GM18517 (cell line): Measurements from ENCODE around the gene SPACA4.
"Not testable (repeated sequence)": the region's sequence is repeated elsewhere in the genome, so short reads cannot be mapped to it uniquely, and the experiment has no call there.

Experiments used
- ATAC-seq: cut with Tn5 transposase; IDR thresholded peaks from one replicate; pipeline ENCODE4 v1.9.1; 2021; ENCODE audit warnings: mild to moderate bottlenecking, moderate library complexity; ENCODE audit not compliant: unreplicated experiment

SPACA4 gene

DNA sequence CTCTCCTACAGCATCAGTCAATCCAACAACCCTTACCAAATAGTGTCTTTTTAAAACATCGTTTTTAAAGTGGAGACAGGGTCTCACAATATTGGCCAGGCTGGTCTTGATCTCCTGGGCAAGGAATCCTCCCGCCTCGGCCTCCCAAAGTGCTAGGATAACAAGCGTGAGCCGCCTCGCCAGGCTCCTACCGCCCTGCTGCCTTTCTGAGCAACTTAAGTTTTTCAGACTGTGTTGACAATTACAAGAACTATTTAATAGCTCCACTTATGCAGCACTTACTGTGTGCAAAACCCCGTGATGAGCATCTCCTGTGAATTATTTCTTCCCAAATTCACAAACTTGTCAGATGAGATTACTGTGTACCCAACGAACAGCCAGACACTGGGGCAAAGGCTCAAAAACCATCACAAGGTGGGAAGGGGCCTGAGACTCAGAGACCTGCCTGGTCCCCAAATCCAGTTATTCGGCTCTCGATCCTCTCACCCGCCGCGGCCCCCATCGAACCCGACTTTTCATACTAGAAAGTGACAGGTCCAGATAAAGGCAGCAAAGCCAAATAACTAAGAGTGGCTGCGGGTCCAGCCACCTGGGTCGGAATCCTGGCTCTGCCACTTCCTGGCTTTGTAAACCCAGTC is 11.9 kb downstream of the SPACA4 start:
- ATAC-seq: no peak

DNA sequence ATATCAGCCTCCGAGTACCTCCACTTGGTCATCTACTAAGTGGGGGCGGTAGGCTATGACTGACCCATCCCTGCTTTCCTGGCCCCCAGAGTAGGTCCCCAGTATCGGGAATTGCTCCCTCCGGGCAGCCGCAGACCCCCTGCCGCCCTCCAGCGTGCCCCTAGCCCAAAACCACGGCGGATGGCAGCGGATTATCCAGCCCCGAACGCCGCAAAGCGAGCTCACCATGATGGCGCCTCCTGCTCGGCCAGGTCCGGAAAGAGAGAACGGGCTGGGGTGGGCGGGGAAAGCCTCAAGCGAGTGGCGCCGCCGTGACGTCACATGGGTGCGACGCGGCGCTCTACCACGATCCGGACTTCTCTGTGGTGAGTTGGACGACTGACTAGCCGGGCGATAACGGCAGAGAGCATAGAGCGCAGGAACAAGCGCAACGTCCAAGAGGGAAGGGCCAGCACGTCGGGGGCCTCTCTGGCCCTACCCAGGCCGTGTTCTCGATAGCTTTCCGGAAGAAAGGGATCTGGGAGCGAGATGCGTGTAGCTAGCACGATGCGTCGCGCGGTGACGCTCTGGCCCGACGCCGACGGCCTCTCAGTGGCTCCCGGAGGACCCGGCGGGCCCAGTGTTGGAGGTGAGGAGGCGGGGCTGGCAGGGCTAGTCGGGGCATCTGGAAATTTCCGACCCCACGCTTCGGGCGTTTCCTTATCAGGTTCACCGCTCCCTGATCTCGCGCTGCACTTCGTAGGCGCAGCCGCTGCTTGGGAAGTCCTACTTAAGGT is 12.6 kb downstream of the SPACA4 start, which contains the start of the genes RPL18 and SPHK2:
TSS of gene RPL18 (minus strand) at position 263 of the 776 bp plus-strand sequence. CDS start at position 228, 35 bp downstream.
TSS of gene SPHK2 (plus strand) at position 591 of the 776 bp plus-strand sequence. CDS start 1,009 bp downstream, outside the sequence.
- ATAC-seq: peak; percentile 91

DNA sequence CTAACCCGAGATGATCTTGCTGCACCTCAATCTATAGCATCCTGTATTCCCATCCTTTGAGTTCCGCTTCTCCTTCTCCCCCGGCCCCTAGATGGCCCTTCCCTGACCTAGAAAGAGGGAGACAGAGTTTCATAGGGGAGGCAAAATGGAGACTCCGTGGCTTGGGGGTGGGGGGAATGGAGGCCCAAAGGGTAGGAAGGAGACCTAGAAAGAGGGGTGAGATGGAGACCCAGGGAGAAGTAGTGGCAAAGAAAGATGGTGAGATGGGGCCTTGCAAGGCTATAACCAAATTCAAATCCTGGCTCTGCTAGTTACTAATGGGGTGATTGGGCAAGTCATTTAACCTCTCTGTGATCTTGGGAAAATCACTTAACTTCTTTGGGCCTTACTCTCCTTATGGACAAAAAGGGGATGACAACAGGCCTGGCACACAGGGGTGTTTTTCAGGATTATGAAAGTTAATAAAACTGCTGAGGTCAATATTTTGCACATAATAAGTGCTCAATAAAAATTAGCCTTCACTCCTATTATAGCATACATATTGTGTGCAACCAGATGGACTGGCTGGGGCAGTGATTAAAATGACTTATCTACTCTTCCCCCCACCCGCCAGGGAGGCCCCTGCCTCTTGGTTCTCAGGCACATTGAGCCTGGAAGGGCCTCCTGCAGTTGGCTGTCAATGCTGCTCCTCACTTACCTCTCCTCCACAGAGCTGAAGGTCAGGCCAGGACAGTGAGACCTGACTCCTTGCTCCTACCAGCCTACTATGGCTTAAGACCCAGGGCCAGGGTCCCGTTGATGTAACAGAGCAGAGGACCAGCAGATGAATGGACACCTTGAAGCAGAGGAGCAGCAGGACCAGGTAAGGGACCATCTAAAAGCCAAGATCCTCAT is 13.4 kb downstream of the SPACA4 start:
- ATAC-seq: no peak

DNA sequence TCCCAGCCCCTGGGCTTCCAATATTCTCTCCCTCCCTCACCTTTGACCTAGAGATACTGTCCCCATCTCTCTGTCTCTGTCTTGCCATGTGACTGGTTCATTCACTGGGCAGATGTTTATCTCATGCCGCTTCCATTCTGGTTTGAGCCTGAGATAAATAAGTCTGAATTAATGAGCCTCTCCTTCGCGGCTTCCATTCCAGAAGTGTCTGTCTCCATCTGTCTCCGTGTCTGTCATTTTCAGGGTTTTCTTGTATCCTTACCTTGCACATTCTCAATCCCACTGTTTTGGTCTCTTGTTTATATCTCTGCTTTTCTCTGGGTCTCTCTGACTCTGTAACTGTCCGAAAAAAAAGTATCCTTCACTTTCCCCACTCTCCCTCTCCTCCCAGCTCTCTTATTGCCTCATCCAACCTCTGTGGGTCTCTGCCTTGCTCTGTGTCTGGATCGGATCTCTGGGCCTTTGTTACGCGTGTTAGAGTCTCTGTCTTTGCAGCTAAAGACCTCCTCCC is 17.1 kb downstream of the SPACA4 start:
- ATAC-seq: no peak

DNA sequence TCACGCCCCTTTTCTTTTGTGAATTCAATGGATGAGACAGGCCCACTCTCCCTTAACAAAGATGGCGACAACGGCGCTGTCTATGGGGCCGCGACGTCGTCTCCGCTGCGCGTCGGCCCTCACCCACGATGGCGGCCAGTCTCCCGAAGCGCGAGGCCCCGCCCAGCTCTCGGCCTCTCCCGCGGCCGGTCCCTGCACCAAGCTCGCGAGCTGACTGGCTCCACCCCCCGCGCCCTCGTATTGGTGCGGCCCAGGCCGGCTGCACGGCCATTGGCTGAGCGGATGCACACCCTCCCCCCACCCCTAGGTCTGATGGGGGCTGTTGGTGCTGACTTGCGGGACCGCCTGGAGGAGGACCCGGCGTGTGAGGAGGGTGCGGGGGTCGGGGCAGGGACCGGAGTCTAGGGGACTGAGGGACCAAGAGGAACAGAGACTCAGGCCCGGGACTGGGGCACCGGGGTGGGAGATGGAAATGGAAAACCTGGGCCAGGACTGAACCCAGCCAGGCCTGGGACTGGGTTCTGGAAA is 17.6 kb downstream of the SPACA4 start:
- ATAC-seq: peak; percentile 38

DNA sequence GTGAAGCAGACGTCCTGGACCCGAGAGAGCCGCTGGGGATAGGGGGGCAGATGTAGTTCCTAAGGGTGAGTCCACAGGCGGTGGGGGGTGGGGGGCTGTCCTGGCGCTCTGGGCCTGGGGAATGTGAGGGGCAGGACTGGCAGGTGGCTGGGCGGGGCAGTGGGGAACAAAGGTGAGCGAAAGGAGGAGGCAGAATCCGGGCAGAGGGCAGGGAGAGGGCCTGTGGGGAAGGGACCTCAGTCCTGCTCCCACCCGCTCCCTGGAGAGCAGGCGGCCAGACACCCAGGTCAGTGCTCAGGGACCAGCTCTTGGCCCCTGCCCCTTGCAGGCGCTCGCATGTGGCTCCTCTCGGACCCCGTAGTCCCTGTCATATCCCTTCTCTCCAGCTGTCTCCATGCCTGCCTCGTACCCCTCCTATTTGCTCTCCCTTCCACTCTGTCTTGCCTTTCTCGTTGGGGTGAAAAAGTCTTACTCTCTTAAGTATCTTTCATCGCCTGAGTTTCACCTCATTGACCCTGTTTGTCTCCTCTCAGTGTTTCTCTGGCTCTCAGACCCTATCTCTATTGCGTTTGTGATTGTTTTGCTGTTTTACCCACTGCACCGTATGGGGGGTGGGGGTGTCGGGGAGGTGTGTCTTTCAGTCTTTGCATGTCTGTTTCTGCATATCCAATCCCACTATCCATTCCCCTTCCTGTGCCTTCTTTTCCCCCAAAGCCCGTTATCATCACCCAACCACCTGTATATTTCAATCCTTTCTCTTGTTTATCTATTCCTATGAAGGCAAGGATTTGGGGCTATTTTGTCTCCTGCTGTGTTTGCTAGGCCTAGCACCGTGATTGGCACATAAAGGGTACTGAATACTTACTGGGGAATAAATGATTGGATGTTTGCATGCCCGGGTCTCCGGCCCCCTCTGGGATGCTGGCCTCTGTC is 18.5 kb downstream of the SPACA4 start:
- no peak for ATAC-seq

DNA sequence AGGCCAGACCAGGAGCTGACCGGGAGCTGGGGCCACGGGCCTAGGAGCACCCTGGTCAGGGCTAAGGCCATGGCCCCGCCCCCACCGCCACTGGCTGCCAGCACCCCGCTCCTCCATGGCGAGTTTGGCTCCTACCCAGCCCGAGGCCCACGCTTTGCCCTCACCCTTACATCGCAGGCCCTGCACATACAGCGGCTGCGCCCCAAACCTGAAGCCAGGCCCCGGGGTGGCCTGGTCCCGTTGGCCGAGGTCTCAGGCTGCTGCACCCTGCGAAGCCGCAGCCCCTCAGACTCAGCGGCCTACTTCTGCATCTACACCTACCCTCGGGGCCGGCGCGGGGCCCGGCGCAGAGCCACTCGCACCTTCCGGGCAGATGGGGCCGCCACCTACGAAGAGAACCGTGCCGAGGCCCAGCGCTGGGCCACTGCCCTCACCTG is 19.4 kb downstream of the SPACA4 start:
- no peak for ATAC-seq

DNA sequence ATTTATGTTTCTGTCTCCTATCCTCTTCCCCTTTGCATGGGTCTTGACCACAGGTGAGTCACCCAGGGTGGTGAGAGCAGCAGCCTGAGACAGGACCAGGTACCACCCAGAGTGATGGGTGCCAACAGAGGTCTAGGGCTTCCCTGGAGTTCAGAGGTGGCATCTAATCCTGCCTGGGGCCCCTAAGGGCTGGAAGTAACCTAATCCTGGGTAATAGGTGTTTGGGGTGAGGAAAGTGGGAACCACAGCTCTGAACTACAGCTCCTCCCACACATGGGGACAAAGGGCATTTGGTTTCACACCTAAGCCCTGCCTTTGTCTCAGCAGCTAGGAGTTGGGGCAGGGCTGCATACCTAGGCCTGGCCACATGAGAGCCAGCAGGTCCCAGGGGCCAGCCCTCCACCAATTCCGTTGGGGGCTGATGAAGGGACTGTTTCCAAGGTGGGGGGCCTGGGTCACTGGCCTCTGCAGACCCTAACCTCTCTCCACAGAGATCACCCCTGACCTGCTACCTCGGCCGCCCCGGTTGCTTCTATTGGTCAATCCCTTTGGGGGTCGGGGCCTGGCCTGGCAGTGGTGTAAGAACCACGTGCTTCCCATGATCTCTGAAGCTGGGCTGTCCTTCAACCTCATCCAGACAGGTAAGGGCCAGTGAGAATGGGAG is 20.8 kb downstream of the SPACA4 start:
- ATAC-seq: no peak

DNA sequence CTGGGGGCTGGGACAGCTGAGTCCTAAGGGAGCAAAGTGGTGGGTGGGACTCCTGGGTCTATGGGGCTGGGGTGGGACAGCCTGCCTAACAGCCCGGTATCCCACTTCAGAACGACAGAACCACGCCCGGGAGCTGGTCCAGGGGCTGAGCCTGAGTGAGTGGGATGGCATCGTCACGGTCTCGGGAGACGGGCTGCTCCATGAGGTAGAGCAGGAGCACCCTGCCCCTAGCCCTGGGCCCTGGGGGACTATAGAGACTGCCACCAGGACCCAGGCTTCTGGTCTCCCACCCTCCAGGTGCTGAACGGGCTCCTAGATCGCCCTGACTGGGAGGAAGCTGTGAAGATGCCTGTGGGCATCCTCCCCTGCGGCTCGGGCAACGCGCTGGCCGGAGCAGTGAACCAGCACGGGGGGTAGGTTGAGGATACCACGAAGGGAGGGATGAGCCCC is 21.3 kb downstream of the SPACA4 start:
- no peak for ATAC-seq

DNA sequence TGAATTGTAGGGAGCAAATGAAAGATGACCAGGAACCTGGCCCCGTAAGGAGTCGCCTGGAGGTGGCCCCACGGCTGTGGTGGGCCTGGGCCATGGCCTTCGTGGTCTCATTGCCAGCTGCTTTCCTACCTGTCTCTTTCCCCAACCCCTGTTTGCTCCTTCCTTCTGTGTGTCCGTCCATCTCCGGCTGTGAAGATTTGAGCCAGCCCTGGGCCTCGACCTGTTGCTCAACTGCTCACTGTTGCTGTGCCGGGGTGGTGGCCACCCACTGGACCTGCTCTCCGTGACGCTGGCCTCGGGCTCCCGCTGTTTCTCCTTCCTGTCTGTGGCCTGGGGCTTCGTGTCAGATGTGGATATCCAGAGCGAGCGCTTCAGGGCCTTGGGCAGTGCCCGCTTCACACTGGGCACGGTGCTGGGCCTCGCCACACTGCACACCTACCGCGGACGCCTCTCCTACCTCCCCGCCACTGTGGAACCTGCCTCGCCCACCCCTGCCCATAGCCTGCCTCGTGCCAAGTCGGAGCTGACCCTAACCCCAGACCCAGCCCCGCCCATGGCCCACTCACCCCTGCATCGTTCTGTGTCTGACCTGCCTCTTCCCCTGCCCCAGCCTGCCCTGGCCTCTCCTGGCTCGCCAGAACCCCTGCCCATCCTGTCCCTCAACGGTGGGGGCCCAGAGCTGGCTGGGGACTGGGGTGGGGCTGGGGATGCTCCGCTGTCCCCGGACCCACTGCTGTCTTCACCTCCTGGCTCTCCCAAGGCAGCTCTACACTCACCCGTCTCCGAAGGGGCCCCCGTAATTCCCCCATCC is 22.1 kb downstream of the SPACA4 start:
- ATAC-seq: no peak

DNA sequence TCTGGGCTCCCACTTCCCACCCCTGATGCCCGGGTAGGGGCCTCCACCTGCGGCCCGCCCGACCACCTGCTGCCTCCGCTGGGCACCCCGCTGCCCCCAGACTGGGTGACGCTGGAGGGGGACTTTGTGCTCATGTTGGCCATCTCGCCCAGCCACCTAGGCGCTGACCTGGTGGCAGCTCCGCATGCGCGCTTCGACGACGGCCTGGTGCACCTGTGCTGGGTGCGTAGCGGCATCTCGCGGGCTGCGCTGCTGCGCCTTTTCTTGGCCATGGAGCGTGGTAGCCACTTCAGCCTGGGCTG is 22.7 kb downstream of the SPACA4 start:
- no peak for ATAC-seq

DNA sequence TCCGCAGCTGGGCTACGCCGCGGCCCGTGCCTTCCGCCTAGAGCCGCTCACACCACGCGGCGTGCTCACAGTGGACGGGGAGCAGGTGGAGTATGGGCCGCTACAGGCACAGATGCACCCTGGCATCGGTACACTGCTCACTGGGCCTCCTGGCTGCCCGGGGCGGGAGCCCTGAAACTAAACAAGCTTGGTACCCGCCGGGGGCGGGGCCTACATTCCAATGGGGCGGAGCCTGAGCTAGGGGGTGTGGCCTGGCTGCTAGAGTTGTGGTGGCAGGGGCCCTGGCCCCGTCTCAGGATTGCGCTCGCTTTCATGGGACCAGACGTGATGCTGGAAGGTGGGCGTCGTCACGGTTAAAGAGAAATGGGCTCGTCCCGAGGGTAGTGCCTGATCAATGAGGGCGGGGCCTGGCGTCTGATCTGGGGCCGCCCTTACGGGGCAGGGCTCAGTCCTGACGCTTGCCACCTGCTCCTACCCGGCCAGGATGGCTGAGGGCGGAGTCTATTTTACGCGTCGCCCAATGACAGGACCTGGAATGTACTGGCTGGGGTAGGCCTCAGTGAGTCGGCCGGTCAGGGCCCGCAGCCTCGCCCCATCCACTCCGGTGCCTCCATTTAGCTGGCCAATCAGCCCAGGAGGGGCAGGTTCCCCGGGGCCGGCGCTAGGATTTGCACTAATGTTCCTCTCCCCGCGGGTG is 23.2 kb downstream of the SPACA4 start:
- ATAC-seq: no peak

DNA sequence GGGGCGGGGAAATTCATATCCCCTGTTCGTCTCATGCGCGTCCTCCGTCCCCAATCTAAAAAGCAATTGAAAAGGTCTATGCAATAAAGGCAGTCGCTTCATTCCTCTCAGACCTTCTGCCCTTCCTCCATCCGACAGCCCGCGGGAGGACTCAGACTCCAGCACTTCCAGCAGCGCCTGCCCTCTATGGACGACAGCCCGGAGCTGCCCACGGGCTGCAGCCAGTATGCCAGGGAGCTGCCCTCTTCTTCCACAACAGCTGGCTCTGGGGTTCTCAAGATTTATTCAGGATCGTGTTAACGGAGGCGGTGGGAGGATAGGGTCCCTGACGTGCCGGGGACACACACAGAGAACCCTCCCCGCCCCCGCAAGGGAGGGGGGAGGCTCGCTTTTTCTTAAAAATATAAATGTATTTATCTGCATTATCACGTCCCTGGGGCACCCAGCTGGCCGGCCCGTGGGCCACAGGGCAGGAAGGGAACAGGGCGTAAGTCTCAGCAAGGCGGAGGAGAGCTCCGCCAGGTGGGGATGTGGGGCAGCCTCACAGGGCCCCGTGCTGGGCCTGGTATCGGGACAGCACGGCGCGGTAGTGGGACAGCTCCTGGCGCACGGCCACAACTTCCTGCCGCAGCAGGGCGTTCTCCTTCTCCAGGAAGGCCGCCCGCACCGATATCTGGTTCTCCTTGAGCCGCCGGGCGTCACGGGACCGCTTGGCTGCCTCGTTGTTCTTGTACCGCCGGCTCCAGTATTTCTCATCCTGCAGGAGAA is 23.9 kb downstream of the SPACA4 start:
- no peak for ATAC-seq

DNA sequence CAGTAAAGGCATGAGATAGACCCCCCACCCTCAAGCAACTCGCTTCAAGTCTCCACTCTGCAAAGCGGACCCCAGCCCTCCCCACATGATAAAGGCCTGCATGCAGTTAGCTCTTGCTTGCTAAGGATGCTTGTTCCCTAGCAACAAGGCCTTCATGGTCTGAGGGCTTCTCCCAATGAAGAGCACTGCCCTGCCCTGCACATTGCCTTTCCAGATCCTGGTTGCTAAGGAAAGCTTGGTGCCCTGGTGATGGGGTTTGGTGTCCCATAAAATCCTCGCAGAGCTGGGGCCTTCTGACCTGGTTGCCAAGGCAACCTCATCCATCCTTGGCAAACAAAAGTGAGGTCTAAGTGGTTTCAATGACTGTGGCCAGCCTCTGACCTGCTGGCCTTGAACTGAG is 24.7 kb downstream of the SPACA4 start:
- ATAC-seq: no peak

DNA sequence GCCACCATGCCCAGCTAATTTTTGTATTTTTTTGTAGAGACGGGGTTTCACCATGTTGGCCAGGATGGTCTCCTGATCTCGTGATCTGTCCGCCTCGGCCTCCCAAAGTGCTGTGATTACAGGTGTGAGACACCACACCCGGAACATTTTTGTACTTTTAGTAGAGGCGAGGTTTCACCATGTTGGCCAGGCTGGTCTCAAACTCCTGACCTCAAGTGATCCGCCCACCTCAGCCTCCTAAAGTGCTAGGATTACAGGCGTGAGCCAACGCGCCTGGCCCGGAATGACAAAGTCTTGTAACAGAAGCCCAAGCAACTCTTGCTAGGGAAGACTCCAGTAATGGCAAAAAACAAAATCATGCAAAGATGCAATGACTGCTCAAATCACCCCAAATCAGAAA is 25.7 kb downstream of the SPACA4 start:
- not testable (repeated sequence) for ATAC-seq

DNA sequence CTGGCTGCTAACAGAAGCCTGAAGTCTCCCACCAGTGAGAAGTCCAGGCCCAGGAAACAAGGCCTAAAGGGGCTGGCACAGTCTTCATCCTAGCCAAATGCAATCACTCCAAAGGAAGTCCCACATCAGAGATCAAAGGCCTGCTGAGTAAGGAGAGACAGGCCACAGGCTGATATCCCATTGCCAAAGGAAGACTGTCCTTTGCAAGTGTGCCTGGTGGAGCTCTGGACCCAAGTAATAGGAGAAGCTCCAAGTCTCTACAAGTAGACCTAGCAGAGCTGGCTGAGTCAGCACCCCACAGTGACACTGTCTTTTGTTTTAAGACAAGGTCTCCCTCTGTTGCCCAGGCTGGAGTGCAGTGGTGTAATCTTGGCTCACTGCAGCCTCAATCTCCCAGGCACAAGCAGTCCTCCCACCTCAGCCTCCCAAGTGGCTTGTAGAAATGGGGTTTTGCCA is 26.2 kb downstream of the SPACA4 start:
- ATAC-seq: no peak
